ENCODE measurements around the gene PRKN.

The PRKN gene

GRCh38 chr6:162315291-162315690 lies 412.3 kb downstream of the PRKN start:
- H3K4me3 ChIP-seq (ENCODE audit: low read length): no peak overlapping the region
- no peak for DNase-seq (ENCODE audit: low read depth)
- TF ChIP-seq CTCF (IDR thresholded peaks at IDR 0.05; ENCODE audit: insufficient read depth, low read depth, low read length, missing control alignments): no peak

- H3K4me3 ChIP-seq (ENCODE audit: low read length): no peak overlapping the region
- no peak for DNase-seq (ENCODE audit: low read depth)
- no peak for TF ChIP-seq CTCF (IDR thresholded peaks at IDR 0.05; ENCODE audit: insufficient read depth, low read depth, low read length, missing control alignments)
Measured at GRCh38 chr6:162313922-162314660, 413.5 kb downstream of the PRKN start.

GRCh38 chr6:162307865-162308264 lies 419.7 kb downstream of the PRKN start:
- no peak overlapping the region for H3K4me3 ChIP-seq (ENCODE audit: low read length)
- no peak for TF ChIP-seq CTCF (IDR thresholded peaks at IDR 0.05; ENCODE audit: insufficient read depth, low read depth, low read length, missing control alignments)
- no peak for DNase-seq (ENCODE audit: low read depth)

DNA sequence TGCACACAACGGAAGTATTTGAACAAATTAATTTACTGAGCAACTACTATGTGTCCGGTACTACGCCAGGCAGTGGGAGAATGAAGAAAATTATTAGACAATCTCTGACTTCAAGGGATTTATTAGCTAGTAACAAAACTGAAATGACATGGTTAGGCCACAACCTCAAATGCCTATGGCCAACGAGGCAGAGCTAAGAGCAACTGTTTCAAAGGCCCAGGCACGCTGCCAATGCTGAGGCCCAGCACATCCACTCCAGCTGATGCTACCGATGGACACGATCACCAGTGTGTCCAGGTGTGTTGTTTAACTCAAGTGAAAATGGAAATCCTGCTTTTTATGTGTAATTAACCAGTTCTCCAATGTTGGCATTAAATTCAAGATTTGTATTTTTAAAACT lies 420.9 kb downstream of the PRKN start:
- no peak for DNase-seq (ENCODE audit: low read depth)
- no peak overlapping the region for H3K4me3 ChIP-seq (ENCODE audit: low read length)
- no peak for TF ChIP-seq CTCF (IDR thresholded peaks at IDR 0.05; ENCODE audit: insufficient read depth, low read depth, low read length, missing control alignments)

- TF ChIP-seq CTCF (IDR thresholded peaks at IDR 0.05; ENCODE audit: insufficient read depth, low read depth, low read length, missing control alignments): no peak
- no peak overlapping the region for H3K4me3 ChIP-seq (ENCODE audit: low read length)
- no peak for DNase-seq (ENCODE audit: low read depth)
Measured at GRCh38 chr6:162301128-162301527, 426.4 kb downstream of the PRKN start.

- DNase-seq (ENCODE audit: low read depth): no peak
- H3K4me3 ChIP-seq (ENCODE audit: low read length): no peak overlapping the region
- TF ChIP-seq CTCF (IDR thresholded peaks at IDR 0.05; ENCODE audit: insufficient read depth, low read depth, low read length, missing control alignments): no peak
Measured at GRCh38 chr6:162294029-162294428, 433.5 kb downstream of the PRKN start.

DNA sequence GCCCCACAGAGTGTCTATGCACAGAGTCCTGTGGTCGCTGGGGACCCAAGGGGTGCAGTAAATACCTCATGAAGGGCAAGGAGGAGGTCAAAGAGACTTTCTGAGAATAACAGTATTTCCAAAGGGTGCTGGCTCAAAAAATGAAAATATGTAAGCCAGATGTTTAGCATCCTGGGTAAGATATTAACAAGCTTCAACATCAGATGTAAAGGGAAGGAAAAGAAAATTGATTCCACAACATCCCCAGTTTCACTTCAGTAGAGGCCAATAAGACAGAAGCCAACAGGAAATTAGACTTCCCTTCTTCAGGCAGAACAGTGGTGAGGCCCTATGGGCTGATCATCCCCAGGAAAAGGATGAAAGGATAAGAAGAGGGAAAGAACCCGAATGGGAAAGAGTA lies 434.7 kb downstream of the PRKN start:
- TF ChIP-seq CTCF (IDR thresholded peaks at IDR 0.05; ENCODE audit: insufficient read depth, low read depth, low read length, missing control alignments): no peak
- no peak for DNase-seq (ENCODE audit: low read depth)
- no peak overlapping the region for H3K4me3 ChIP-seq (ENCODE audit: low read length)

Data from epithelial cell of esophagus (primary cell).